GM23338 (cell line): ENCODE results near the gene PTPRN2. TPM values are rescaled to one million over a fixed set of nuclear protein-coding genes. Genes with fewer than 3 reads are reported as not detected.

Experiments
- ATAC-seq: fragments of 200-7000 bp; cut with Tn5 transposase; 3 replicates; pipeline ENCODE4 v1.9.1; 2020
- DNase-seq: peaks from one replicate; pipeline ENCODE4 v3.0.0-alpha.2; 2015; ENCODE audit warnings: low spot score
- H2AFZ ChIP-seq: fragments of 200-600 bp; sonication (generic); 2 replicates; pipeline ENCODE4 v1.8.0; 2016; ENCODE audit warnings: antibody characterized with exemption, mild to moderate bottlenecking, moderate library complexity
- H3F3A ChIP-seq: fragments of 200-600 bp; sonication (generic); replicated peaks from 2 replicates; pipeline ENCODE4 v1.8.0; 2017; ENCODE audit warnings: antibody characterized with exemption, mixed run types, low read depth
- H3K27ac ChIP-seq: fragments of 200-600 bp; sonication (generic); 2 replicates; pipeline ENCODE4 v1.6.1; 2016; ENCODE audit warnings: low read depth
- H3K27me3 ChIP-seq: fragments of 200-600 bp; sonication (generic); 2 replicates; pipeline ENCODE4 v1.8.0; 2016; ENCODE audit warnings: mild to moderate bottlenecking, mixed run types, moderate library complexity; ENCODE audit not compliant: insufficient read depth
- H3K36me3 ChIP-seq: fragments of 200-600 bp; sonication (generic); 2 replicates; pipeline ENCODE4 v1.8.0; 2016; ENCODE audit warnings: mild to moderate bottlenecking; ENCODE audit not compliant: insufficient read depth
- H3K4me1 ChIP-seq: fragments of 200-600 bp; sonication (generic); 2 replicates; pipeline ENCODE4 v1.8.0; 2016; ENCODE audit warnings: mild to moderate bottlenecking, moderate library complexity; ENCODE audit not compliant: insufficient read depth
- H3K4me2 ChIP-seq: fragments of 200-600 bp; sonication (generic); 2 replicates; pipeline ENCODE4 v1.7.1; 2017; ENCODE audit warnings: mixed run types
- H3K4me3 ChIP-seq: fragments of 200-600 bp; sonication (generic); 2 replicates; pipeline ENCODE4 v1.6.1; 2016; ENCODE audit warnings: mixed run types
- H3K79me2 ChIP-seq: fragments of 200-600 bp; sonication (generic); replicated peaks from 2 replicates; pipeline ENCODE4 v1.8.0; 2017; ENCODE audit warnings: mild to moderate bottlenecking; ENCODE audit not compliant: insufficient read depth
- H3K9me2 ChIP-seq: fragments of 200-600 bp; sonication (generic); 2 replicates; pipeline ENCODE4 v1.8.0; 2017; ENCODE audit not compliant: insufficient read depth
- H4K20me1 ChIP-seq: fragments of 200-600 bp; sonication (generic); replicated peaks from 2 replicates; pipeline ENCODE4 v1.8.0; 2017; ENCODE audit warnings: mild to moderate bottlenecking; ENCODE audit not compliant: insufficient read depth
- H3K27ac Mint-ChIP-seq: 2 replicates; pipeline ENCODE4 v1.8.0; 2020; ENCODE audit warnings: inconsistent platforms, mild to moderate bottlenecking, moderate library complexity, mixed read lengths
- H3K27me3 Mint-ChIP-seq: 3 replicates; pipeline ENCODE4 v1.8.0; 2022; ENCODE audit warnings: low read depth, mild to moderate bottlenecking, moderate library complexity, mixed read lengths, inconsistent platforms; ENCODE audit not compliant: insufficient read depth, poor library complexity
- H3K36me3 Mint-ChIP-seq: 3 replicates; pipeline ENCODE4 v1.8.0; 2021; ENCODE audit warnings: low read depth, mild to moderate bottlenecking, inconsistent platforms, moderate library complexity, mixed read lengths
- H3K4me1 Mint-ChIP-seq: 3 replicates; pipeline ENCODE4 v1.8.0; 2020; ENCODE audit warnings: mild to moderate bottlenecking, inconsistent platforms, mixed read lengths
- H3K4me3 Mint-ChIP-seq: 3 replicates; pipeline ENCODE4 v1.8.0; 2021; ENCODE audit warnings: moderate library complexity, mild to moderate bottlenecking, inconsistent platforms, mixed read lengths
- H3K9me3 Mint-ChIP-seq: 3 replicates; pipeline ENCODE4 v1.8.0; 2020; ENCODE audit warnings: moderate library complexity, mild to moderate bottlenecking, inconsistent platforms, mixed read lengths
- CREB1 ChIP-seq: fragments of 250-450 bp; sonication (Bioruptor Pico); IDR thresholded peaks from 2 replicates; pipeline ENCODE4 v1.5.0; 2020; ENCODE audit warnings: low read depth, mild to moderate bottlenecking, moderate library complexity
- CTCF ChIP-seq, 2 experiments: fragments of 200-600 bp in 1 of 2; sonication (generic) in 1 of 2; conservative IDR thresholded peaks; 2 replicates each; pipeline versions ENCODE4 v1.5.1 to v1.6.1; 2016 to 2017; ENCODE audit warnings: antibody characterized with exemption in 2 of 2, low read depth in 2 of 2, mild to moderate bottlenecking in 2 of 2, moderate library complexity in 1 of 2
- EZH2 ChIP-seq: fragments of 200-600 bp; sonication (generic); IDR thresholded peaks from one replicate; pipeline ENCODE4 v1.8.0; 2017; ENCODE audit warnings: antibody characterized with exemption, mild to moderate bottlenecking, low read depth; ENCODE audit not compliant: unreplicated experiment
- EZH2phosphoT487 ChIP-seq: fragments of 200-600 bp; sonication (generic); IDR thresholded peaks from one replicate; pipeline ENCODE4 v1.8.1; 2018; ENCODE audit warnings: antibody characterized with exemption; ENCODE audit not compliant: unreplicated experiment
- NANOG ChIP-seq: IDR thresholded peaks from 2 replicates; pipeline ENCODE4 v1.6.1; 2016; ENCODE audit warnings: antibody characterized with exemption, borderline replicate concordance
- POLR2AphosphoS5 ChIP-seq: IDR thresholded peaks from 2 replicates; pipeline ENCODE4 v1.6.1; 2016; ENCODE audit warnings: antibody characterized with exemption, low read depth
- STAT1 ChIP-seq: IDR thresholded peaks from one replicate; pipeline ENCODE4 v1.6.1; 2016; ENCODE audit warnings: antibody characterized with exemption; ENCODE audit not compliant: unreplicated experiment
- ZNF114 ChIP-seq: fragments of 250-450 bp; sonication (Bioruptor Pico); IDR thresholded peaks from 2 replicates; pipeline ENCODE4 v1.5.0; 2020; ENCODE audit warnings: mild to moderate bottlenecking, moderate library complexity
- ZNF462 ChIP-seq: fragments of 250-450 bp; sonication (Bioruptor Pico); IDR thresholded peaks from 2 replicates; pipeline ENCODE4 v1.5.0; 2020; ENCODE audit warnings: mild to moderate bottlenecking, moderate library complexity
- polyA plus RNA-seq: library from polyadenylated mRNA; unstranded; fragments of >200 nt; fragmentation: Nextera tagmentation; extraction: Ambion mirVana; gene quantifications from 2 replicates; pipeline ENCODE4 v1.2.1, GENCODE V29; 2016
- total RNA-seq: library from RNA; depleted of rRNA; stranded (reverse); fragments of >200 nt; shearing (Covaris generic); gene quantifications from 2 replicates; pipeline ENCODE4 v1.2.3, GENCODE V29; 2014

PTPRN2 gene
- total and polyA plus RNA-seq, 2 experiments from 2014 or later = 0.87 to 4.0 TPM

- no peak overlapping the region for H3K4me3 ChIP-seq
- H3K79me2 ChIP-seq = no peaks in the 10 kb centered on the region
- H3F3A ChIP-seq = no peaks in the 10 kb centered on the region
- H4K20me1 ChIP-seq = no peaks in the 10 kb centered on the region
- Mint-ChIP-seq H3K36me3 (peaks cover 45% of the 10 kb centered on the region), H3K4me1 (no peaks in the 10 kb centered on the region), H3K9me3 (peaks cover 95% of the 10 kb centered on the region), H3K4me3 (no peak overlapping the region), H3K27me3 (peaks cover 12% of the 10 kb centered on the region), H3K27ac (no peak overlapping the region)
- H3K4me1 ChIP-seq = no peaks in the 10 kb centered on the region
- no peaks in the 10 kb centered on the region for H3K36me3 ChIP-seq
- H3K27ac ChIP-seq = no peak overlapping the region
- H3K27me3 ChIP-seq = no peaks in the 10 kb centered on the region
- H2AFZ ChIP-seq = no peak overlapping the region
- no peak for ATAC-seq
- DNase-seq = no peak
- no peaks in the 10 kb centered on the region for H3K9me2 ChIP-seq
- TF ChIP-seq EZH2phosphoT487 (no peak), NANOG (no peak), CTCF (conservative IDR thresholded peaks at IDR 0.05; ENCODE audit: low read depth in 2 of 2) (no peak), EZH2 (no peak), STAT1 (no peak), POLR2AphosphoS5 (no peak), ZNF114 (CRISPR knock-in tag) (no peak)
- no peak overlapping the region for H3K4me2 ChIP-seq
These were observed 594.1 kb downstream of the PTPRN2 start for GRCh38 chr7:157993406-157994105.

DNA sequence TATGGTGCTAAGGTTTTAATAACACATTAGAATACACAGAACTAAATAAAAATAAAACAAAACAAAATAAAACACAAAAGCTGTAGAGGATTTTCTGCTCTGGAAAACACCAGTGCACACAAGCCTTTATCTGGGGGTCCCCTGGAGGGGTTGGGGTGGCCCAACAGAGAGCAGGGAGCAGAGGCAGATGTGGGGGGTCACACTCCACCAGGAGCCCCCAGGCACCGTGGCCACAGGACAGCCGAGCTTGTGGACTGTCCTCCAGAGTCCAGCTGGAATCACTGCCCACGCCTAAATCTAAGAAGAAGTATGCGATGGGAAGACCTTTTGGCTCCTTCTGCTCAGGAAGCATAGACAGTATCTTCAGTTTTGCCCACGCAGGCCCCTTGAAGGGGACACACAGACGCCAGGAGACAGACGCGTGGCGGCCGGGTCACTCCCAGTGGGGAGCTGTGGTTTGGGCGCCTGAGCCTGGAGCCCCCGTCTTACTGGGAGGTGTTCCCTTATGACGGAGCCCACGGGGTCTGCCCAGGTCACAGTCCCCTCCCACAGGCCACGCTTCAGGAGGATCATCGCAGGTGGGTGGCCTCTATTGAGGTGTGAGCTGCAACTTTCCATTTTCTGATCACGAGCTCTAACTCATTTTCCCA, 595.0 kb downstream of the PTPRN2 start:
- H3K9me3 Mint-ChIP-seq = peaks cover 96% of the 10 kb centered on the region
- no peaks in the 10 kb centered on the region for H3F3A ChIP-seq
- no peak overlapping the region for H3K27ac ChIP-seq
- ATAC-seq (no peak), DNase-seq (no peak)
- TF ChIP-seq ZNF462 (CRISPR knock-in tag) (no peak), STAT1 (no peak), EZH2phosphoT487 (no peak), ZNF114 (CRISPR knock-in tag) (no peak), CREB1 (CRISPR knock-in tag) (no peak), POLR2AphosphoS5 (no peak)
- H3K4me2 ChIP-seq = no peak overlapping the region
- no peaks in the 10 kb centered on the region for H3K36me3 ChIP-seq
- H2AFZ ChIP-seq = no peak overlapping the region
- no peaks in the 10 kb centered on the region for H3K4me1 Mint-ChIP-seq
- no peak overlapping the region for H3K4me3 Mint-ChIP-seq
- no peaks in the 10 kb centered on the region for H4K20me1 ChIP-seq
- peaks cover 51% of the 10 kb centered on the region for H3K36me3 Mint-ChIP-seq
- no peaks in the 10 kb centered on the region for H3K27me3 ChIP-seq
- no peak overlapping the region for H3K4me3 ChIP-seq
- no peaks in the 10 kb centered on the region for H3K79me2 ChIP-seq
- H3K4me1 ChIP-seq = no peaks in the 10 kb centered on the region
- H3K27ac Mint-ChIP-seq = no peak overlapping the region
- H3K9me2 ChIP-seq = no peaks in the 10 kb centered on the region
- peaks cover 12% of the 10 kb centered on the region for H3K27me3 Mint-ChIP-seq
